H9 (cell line): ENCODE results near the gene PLXNB3. TPM values are rescaled to one million over a fixed set of nuclear protein-coding genes. Genes with fewer than 3 reads are reported as not detected.

Experiments
- DNase-seq: peaks from one replicate; pipeline ENCODE4 v3.0.0-alpha.2; 2017
- H2AFZ ChIP-seq: one replicate; pipeline ENCODE4 v1.6.1; 2013; ENCODE audit warnings: mild to moderate bottlenecking, low read length, control low read depth, moderate library complexity
- H2AK5ac ChIP-seq: 2 replicates; pipeline ENCODE4 v1.6.1; 2013; ENCODE audit warnings: low read length, control low read depth, mixed read lengths; ENCODE audit not compliant: insufficient read length
- H2BK120ac ChIP-seq: one replicate; pipeline ENCODE4 v1.6.1; 2013; ENCODE audit warnings: low read depth, mild to moderate bottlenecking, low read length, control low read depth, inconsistent platforms; ENCODE audit not compliant: poor library complexity, severe bottlenecking
- H2BK12ac ChIP-seq: 2 replicates; pipeline ENCODE4 v1.6.1; 2013; ENCODE audit warnings: low read length, control low read depth, mixed read lengths, low read depth; ENCODE audit not compliant: insufficient read length
- H2BK15ac ChIP-seq: 2 replicates; pipeline ENCODE4 v1.6.1; 2013; ENCODE audit warnings: low read depth, low read length, control low read depth
- H2BK20ac ChIP-seq: one replicate; pipeline ENCODE4 v1.6.1; 2013; ENCODE audit warnings: low read depth, mild to moderate bottlenecking, low read length, control low read depth, inconsistent platforms; ENCODE audit not compliant: poor library complexity, severe bottlenecking
- H2BK5ac ChIP-seq: 2 replicates; pipeline ENCODE4 v1.6.1; 2013; ENCODE audit warnings: low read length, control low read depth, mixed read lengths; ENCODE audit not compliant: insufficient read length
- H3K14ac ChIP-seq: 2 replicates; pipeline ENCODE4 v1.6.1; 2013; ENCODE audit warnings: low read length, control low read depth; ENCODE audit not compliant: insufficient read depth
- H3K18ac ChIP-seq: 2 replicates; pipeline ENCODE4 v1.6.1; 2013; ENCODE audit warnings: low read depth, mild to moderate bottlenecking, mixed read lengths, low read length, control low read depth; ENCODE audit not compliant: insufficient read length
- H3K23ac ChIP-seq: 2 replicates; pipeline ENCODE4 v1.6.1; 2013; ENCODE audit warnings: low read length, control low read depth, mixed read lengths, low read depth; ENCODE audit not compliant: insufficient read length
- H3K23me2 ChIP-seq: 2 replicates; pipeline ENCODE4 v1.6.1; 2013; ENCODE audit warnings: low read depth, mild to moderate bottlenecking, mixed read lengths, low read length, control low read depth; ENCODE audit not compliant: insufficient read length, poor library complexity, severe bottlenecking
- H3K27ac ChIP-seq: 2 replicates; pipeline ENCODE4 v1.5.1; 2013; ENCODE audit warnings: low read length, control low read depth, mixed read lengths, low read depth; ENCODE audit not compliant: insufficient read length
- H3K27me3 ChIP-seq: 2 replicates; pipeline ENCODE4 v1.6.1; 2013; ENCODE audit warnings: low read length, control low read depth, inconsistent platforms; ENCODE audit not compliant: insufficient read depth
- H3K4ac ChIP-seq: 2 replicates; pipeline ENCODE4 v1.6.1; 2013; ENCODE audit warnings: low read depth, mild to moderate bottlenecking, control low read depth, inconsistent platforms, low read length, moderate library complexity
- H3K4me1 ChIP-seq: 2 replicates; pipeline ENCODE4 v1.6.1; 2013; ENCODE audit warnings: low read length, control low read depth, inconsistent platforms; ENCODE audit not compliant: insufficient read depth
- H3K4me2 ChIP-seq: 2 replicates; pipeline ENCODE4 v1.6.1; 2013; ENCODE audit warnings: low read length, control low read depth, mixed read lengths; ENCODE audit not compliant: insufficient read length, insufficient read depth
- H3K56ac ChIP-seq: 2 replicates; pipeline ENCODE4 v1.6.1; 2013; ENCODE audit warnings: low read depth, mild to moderate bottlenecking, mixed read lengths, low read length, control low read depth; ENCODE audit not compliant: insufficient read length
- H3K79me1 ChIP-seq: 2 replicates; pipeline ENCODE4 v1.6.1; 2013; ENCODE audit warnings: low read depth, mild to moderate bottlenecking, moderate library complexity, low read length, control low read depth, inconsistent platforms; ENCODE audit not compliant: insufficient read depth, poor library complexity, severe bottlenecking
- H3K79me2 ChIP-seq: 2 replicates; pipeline ENCODE4 v1.6.1; 2013; ENCODE audit warnings: low read length, control low read depth, inconsistent platforms; ENCODE audit not compliant: insufficient read depth
- H3K9ac ChIP-seq: 2 replicates; pipeline ENCODE4 v1.6.1; 2013; ENCODE audit warnings: low read length, control low read depth, mixed read lengths; ENCODE audit not compliant: insufficient read length; ENCODE audit errors: extremely low read depth
- H3K9me3 ChIP-seq: one replicate; pipeline ENCODE4 v1.6.1; 2013; ENCODE audit warnings: low read depth, low read length, inconsistent platforms; ENCODE audit not compliant: control insufficient read depth
- H3T11ph ChIP-seq: one replicate; pipeline ENCODE4 v1.6.1; 2013; ENCODE audit warnings: mild to moderate bottlenecking, low read length, control low read depth, inconsistent platforms
- H4K20me1 ChIP-seq: one replicate; pipeline ENCODE4 v1.6.1; 2013; ENCODE audit not compliant: control insufficient read depth, insufficient read length, insufficient read depth
- H4K5ac ChIP-seq: 2 replicates; pipeline ENCODE4 v1.6.1; 2013; ENCODE audit warnings: low read depth, mild to moderate bottlenecking, mixed read lengths, low read length, control low read depth; ENCODE audit not compliant: insufficient read length
- H4K8ac ChIP-seq: replicated peaks from 2 replicates; pipeline ENCODE4 v1.6.1; 2013; ENCODE audit warnings: low read length, control low read depth, mixed read lengths, low read depth; ENCODE audit not compliant: insufficient read length
- H4K91ac ChIP-seq: 2 replicates; pipeline ENCODE4 v1.6.1; 2013; ENCODE audit warnings: low read depth, mild to moderate bottlenecking, moderate library complexity, mixed read lengths, low read length, control low read depth; ENCODE audit not compliant: insufficient read length
- H3K27ac Mint-ChIP-seq, 3 experiments: 2 replicates in 2 of 3; 3 replicates in 1 of 3; pipeline ENCODE4 v1.8.0; 2020 to 2021; ENCODE audit warnings: mixed read lengths in 3 of 3, mild to moderate bottlenecking in 1 of 3, moderate library complexity in 1 of 3
- H3K27me3 Mint-ChIP-seq: 2 replicates; pipeline ENCODE4 v1.8.0; 2021; ENCODE audit warnings: low read depth, mild to moderate bottlenecking, moderate library complexity, mixed read lengths
- H3K36me3 Mint-ChIP-seq, 3 experiments: 2 replicates in 2 of 3; 3 replicates in 1 of 3; pipeline ENCODE4 v1.8.0; 2020 to 2021; ENCODE audit warnings: low read depth in 3 of 3, mixed read lengths in 3 of 3; ENCODE audit not compliant: insufficient read depth in 1 of 3
- H3K4me1 Mint-ChIP-seq, 2 experiments: 2 replicates each; pipeline ENCODE4 v1.8.0; 2020; ENCODE audit warnings: mixed read lengths in 2 of 2
- H3K4me3 Mint-ChIP-seq, 2 experiments: 2 replicates in 1 of 2; 3 replicates in 1 of 2; pipeline ENCODE4 v1.8.0; 2020 to 2021; ENCODE audit warnings: mild to moderate bottlenecking in 2 of 2, mixed read lengths in 2 of 2, moderate library complexity in 1 of 2
- H3K9me3 Mint-ChIP-seq, 2 experiments: 2 replicates in 1 of 2; 3 replicates in 1 of 2; pipeline ENCODE4 v1.8.0; 2020; ENCODE audit warnings: mild to moderate bottlenecking in 2 of 2, mixed read lengths in 2 of 2, moderate library complexity in 1 of 2
- WGBS: extraction: QIAGEN DNeasy Blood & Tissue Kit; methylation state at CpG from one replicate; pipeline ENCODE4 v1.1.7; 2013; ENCODE audit warnings: missing lambda C conversion rate, low lambda C conversion rate, mixed read lengths; ENCODE audit not compliant: insufficient read length; ENCODE audit errors: extremely low coverage; 5-methylcytosine and 5-hydroxymethylcytosine counted together
- total RNA-seq: library from RNA; stranded (reverse); gene quantifications from 2 replicates; pipeline ENCODE4 v1.2.1, GENCODE V29; 2021
- TF ChIP-seq, protein P1 (sequence below): fragments of 200-600 bp; sonication (generic); conservative IDR thresholded peaks from 3 replicates; pipeline ENCODE4 v1.8.0; 2021; ENCODE audit warnings: antibody characterized with exemption, mild to moderate bottlenecking

The PLXNB3 gene
- total RNA-seq, 1 experiment from 2014 or later, result 1.9 TPM

GRCh38 chrX:153770601-153771414 is 6.8 kb downstream of the PLXNB3 start:
- Mint-ChIP-seq H3K4me3 (no peak overlapping the region), H3K27me3 (0 out of 2 replicates have a peak, but pooled peaks cover 4% of the 10 kb centered on the region), H3K36me3 (no peaks in the 10 kb centered on the region; a peak in 1 of 7 replicates), H3K4me1 (peaks cover 2 to 6% of the 10 kb centered on the region in 2 experiments; a peak in 3 of 4 replicates), H3K9me3 (peaks cover 26 to 55% of the 10 kb centered on the region in 2 experiments), H3K27ac (no peak overlapping the region)
- TF ChIP-seq, protein P1, sequence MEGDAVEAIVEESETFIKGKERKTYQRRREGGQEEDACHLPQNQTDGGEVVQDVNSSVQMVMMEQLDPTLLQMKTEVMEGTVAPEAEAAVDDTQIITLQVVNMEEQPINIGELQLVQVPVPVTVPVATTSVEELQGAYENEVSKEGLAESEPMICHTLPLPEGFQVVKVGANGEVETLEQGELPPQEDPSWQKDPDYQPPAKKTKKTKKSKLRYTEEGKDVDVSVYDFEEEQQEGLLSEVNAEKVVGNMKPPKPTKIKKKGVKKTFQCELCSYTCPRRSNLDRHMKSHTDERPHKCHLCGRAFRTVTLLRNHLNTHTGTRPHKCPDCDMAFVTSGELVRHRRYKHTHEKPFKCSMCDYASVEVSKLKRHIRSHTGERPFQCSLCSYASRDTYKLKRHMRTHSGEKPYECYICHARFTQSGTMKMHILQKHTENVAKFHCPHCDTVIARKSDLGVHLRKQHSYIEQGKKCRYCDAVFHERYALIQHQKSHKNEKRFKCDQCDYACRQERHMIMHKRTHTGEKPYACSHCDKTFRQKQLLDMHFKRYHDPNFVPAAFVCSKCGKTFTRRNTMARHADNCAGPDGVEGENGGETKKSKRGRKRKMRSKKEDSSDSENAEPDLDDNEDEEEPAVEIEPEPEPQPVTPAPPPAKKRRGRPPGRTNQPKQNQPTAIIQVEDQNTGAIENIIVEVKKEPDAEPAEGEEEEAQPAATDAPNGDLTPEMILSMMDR, result no peak
- H2AK5ac ChIP-seq, result no peak overlapping the region
- H3K27ac ChIP-seq, result no peak overlapping the region
- H2BK5ac ChIP-seq, result no peak overlapping the region
- no peak overlapping the region for H2AFZ ChIP-seq
- no CpG with 5 or more reads among the region's 18 CpGs for WGBS
- no peaks in the 10 kb centered on the region for H3K4me1 ChIP-seq
- H2BK12ac ChIP-seq, result no peak overlapping the region
- no peaks in the 10 kb centered on the region for H3K79me2 ChIP-seq
- no peak overlapping the region for H2BK15ac ChIP-seq
- H3K9ac ChIP-seq, result no peak overlapping the region
- no peaks in the 10 kb centered on the region for H3K23me2 ChIP-seq
- DNase-seq, result peak; percentile 22
- H3K18ac ChIP-seq, result no peak overlapping the region
- H3K27me3 ChIP-seq, result no peaks in the 10 kb centered on the region
- H3K4ac ChIP-seq, result no peak overlapping the region
- no peaks in the 10 kb centered on the region for H3K79me1 ChIP-seq
- no peak overlapping the region for H3K23ac ChIP-seq
- H3T11ph ChIP-seq, result no peak overlapping the region
- H3K9me3 ChIP-seq, result no peaks in the 10 kb centered on the region
- no peak overlapping the region for H4K8ac ChIP-seq
- no peak overlapping the region for H3K56ac ChIP-seq
- H4K91ac ChIP-seq, result no peak overlapping the region
- H4K20me1 ChIP-seq, result no peaks in the 10 kb centered on the region
- H2BK120ac ChIP-seq, result no peak overlapping the region
- no peak overlapping the region for H3K4me2 ChIP-seq
- no peak overlapping the region for H4K5ac ChIP-seq
- no peak overlapping the region for H2BK20ac ChIP-seq
- H3K14ac ChIP-seq, result no peak overlapping the region
